ENCODE measurements around the gene XBP1. TPM values are rescaled to one million over a fixed set of nuclear protein-coding genes. Genes with fewer than 3 reads are reported as not detected.

Gene XBP1
- total RNA-seq, 2 experiments from 2014 or later = 111 TPM

DNA sequence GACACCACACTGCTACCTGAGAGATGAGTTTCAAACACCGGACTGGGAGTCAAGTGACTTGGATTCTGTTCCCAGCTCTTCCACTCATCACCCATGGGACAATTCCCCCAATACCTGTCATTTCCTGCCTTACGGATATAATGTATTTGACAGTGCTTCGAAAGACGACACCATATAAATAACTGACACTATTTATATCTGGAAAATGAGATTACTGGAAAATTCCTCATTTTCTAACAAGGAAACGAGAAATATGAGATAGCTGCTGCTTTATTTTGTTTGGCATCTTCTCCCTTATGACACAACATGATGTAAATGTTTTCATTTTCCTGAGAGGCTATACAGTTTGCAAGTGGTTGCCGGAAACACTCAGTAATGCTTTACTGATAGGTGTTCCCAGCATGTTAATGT is 49.9 kb downstream of the XBP1 start:
- Mint-ChIP-seq H3K4me1 (no peaks in the 10 kb centered on the region), H3K27me3 (no peaks in the 10 kb centered on the region), H3K36me3 (peaks cover 19% of the 10 kb centered on the region), H3K4me3 (no peak overlapping the region), H3K27ac (no peak overlapping the region), H3K9me3 (no peaks in the 10 kb centered on the region)
- no peak for DNase-seq

Other genes with a start within 250 kb of the XBP1 start
- gene TTC28, start 120.7 kb downstream of the XBP1 start, total RNA-seq = 1 to 10 TPM; 1.0 to 1.9 TPM
- 10 to 100 TPM; 11.2 to 11.8 TPM for gene CHEK2, start 58.7 kb downstream of the XBP1 start, total RNA-seq
- 10 to 100 TPM; 16.7 to 17.0 TPM for gene HSCB, start 58.5 kb downstream of the XBP1 start, total RNA-seq
- 10 to 100 TPM; 27.6 to 29.2 TPM for gene CCDC117, start 27.9 kb downstream of the XBP1 start, total RNA-seq
- gene ZNRF3, start 83.0 kb upstream of the XBP1 start, total RNA-seq = 1 to 10 TPM; 2.2 to 2.4 TPM

Data from activated naive CD8-positive, alpha-beta T cell treated with anti-CD3 and anti-CD28 coated beads for 36 hours (primary cell).